Measurements from ENCODE around the gene SPARC. TPM values are rescaled to one million over a fixed set of nuclear protein-coding genes. Genes with fewer than 3 reads are reported as not detected.
A peak's percentile ranks its signal among the peaks of the same experiment; 100 is the strongest.
"Not testable (repeated sequence)": the region's sequence is repeated elsewhere in the genome, so short reads cannot be mapped to it uniquely, and the experiment has no call there.

The SPARC gene, protein sequence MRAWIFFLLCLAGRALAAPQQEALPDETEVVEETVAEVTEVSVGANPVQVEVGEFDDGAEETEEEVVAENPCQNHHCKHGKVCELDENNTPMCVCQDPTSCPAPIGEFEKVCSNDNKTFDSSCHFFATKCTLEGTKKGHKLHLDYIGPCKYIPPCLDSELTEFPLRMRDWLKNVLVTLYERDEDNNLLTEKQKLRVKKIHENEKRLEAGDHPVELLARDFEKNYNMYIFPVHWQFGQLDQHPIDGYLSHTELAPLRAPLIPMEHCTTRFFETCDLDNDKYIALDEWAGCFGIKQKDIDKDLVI
- 0.54 TPM in 1 of 2 replicates, not detected in the other for total RNA-seq (2014; rRNA removed; shearing (Covaris generic); ENCODE audit: low replicate concordance)

DNA sequence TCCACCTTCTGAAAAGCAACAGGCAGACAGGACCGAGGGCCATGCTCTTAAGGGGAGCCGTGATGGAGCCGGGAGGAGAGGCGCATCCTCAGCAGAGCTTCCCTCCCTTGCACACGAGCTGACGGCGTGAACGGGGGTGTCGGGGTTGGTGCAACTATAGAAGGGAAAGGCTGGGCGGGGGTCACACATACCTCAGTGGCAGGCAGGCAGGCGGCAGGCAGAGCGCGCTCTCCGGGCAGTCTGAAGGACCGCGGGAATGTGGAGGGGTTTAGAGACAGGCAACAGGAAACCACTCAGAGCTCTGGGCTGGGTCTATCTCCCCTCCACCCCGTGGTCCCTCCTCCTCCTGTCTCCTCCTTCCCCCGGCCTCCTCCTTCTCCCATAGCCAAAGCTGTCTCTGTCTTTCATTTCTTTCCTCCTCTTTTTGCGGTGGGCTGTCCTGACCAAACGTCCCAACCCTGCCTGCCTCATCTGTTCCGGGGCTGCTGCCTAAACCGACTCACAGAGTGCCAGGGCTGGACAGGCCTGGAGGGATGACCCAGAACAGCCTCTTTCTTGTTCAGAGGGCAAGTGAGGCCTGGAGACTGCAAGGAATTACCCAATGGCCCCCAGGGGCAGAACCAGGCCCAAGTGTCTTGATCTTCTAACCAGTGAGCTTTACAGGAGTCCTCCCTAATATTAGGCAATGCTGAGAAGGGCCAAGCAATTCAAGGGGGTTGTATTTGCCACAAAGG, at the start of gene SPARC:
TSS of gene SPARC (minus strand) at position 242 of the 734 bp plus-strand sequence. CDS start 10,727 bp downstream, outside the sequence.
- H3K9ac ChIP-seq (ENCODE audit: low read length) = no peak within 1 kb of the TSS

DNA sequence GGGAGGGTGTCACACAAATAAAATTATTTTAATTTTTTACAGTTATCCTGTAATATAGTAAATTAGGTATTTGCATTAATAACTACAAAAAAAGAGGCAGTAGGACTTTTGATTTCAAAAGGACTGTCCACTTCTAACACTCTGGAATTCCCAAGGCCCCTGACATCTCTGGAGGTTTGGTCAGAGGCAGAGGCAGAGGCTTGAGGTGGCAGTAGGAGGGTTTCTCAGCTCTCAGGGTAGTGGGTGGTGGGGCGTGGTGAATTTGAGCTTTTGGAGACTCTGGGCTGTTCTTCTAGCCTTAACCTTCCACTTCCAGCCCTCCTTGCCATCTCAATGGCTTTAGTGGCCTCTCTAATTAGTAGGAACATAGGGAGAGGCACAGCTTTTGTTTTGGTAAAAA, 48.9 kb upstream of the SPARC start:
- H3K9me3 ChIP-seq (ENCODE audit: low read length) = no peaks in the 10 kb centered on the region
- no peaks in the 10 kb centered on the region for H4K20me1 ChIP-seq (ENCODE audit: insufficient read depth, low read depth, low read length)
- no peaks in the 10 kb centered on the region for H3K27me3 ChIP-seq (ENCODE audit: low read length)
- no peaks in the 10 kb centered on the region for H3K9me2 ChIP-seq (replicated peaks; ENCODE audit: insufficient read depth, low read length)
- H3K4me2 ChIP-seq (ENCODE audit: low read depth, low read length, poor library complexity, severe bottlenecking) = no peak overlapping the region
- H3K4me3 ChIP-seq (ENCODE audit: low read length) = no peak overlapping the region
- H2AFZ ChIP-seq (ENCODE audit: low read length) = no peak overlapping the region
- no peak overlapping the region for H3K9ac ChIP-seq (ENCODE audit: low read length)
- H3K36me3 ChIP-seq (ENCODE audit: insufficient read depth, low read length) = no peaks in the 10 kb centered on the region
- H3K27ac ChIP-seq (ENCODE audit: low read length) = no peak overlapping the region
- no peaks in the 10 kb centered on the region for H3K4me1 ChIP-seq (ENCODE audit: low read length)
- DNase-seq = no peak
- H3K79me2 ChIP-seq (ENCODE audit: low read length) = no peaks in the 10 kb centered on the region

More for the DNA sequence above, at the start of gene SPARC:
- Histone ChIP-seq H3K27me3 (ENCODE audit: low read length) (no peaks in the 10 kb centered on the region), H3K4me1 (ENCODE audit: low read length) (peaks cover 2% of the 10 kb centered on the region; the same call in 1 of the 2 replicates), H3K9me2 (replicated peaks; ENCODE audit: insufficient read depth, low read length) (no peaks in the 10 kb centered on the region), H3K4me3 (ENCODE audit: low read length) (no peak within 1 kb of the TSS), H3K79me2 (ENCODE audit: low read length) (no peaks in the 10 kb centered on the region), H2AFZ (ENCODE audit: low read length) (peak within 1 kb of the TSS; percentile 82), H3K9me3 (ENCODE audit: low read length) (no peaks in the 10 kb centered on the region), H4K20me1 (ENCODE audit: insufficient read depth, low read depth, low read length) (no peaks in the 10 kb centered on the region), H3K27ac (ENCODE audit: low read length) (no peak within 1 kb of the TSS), H3K36me3 (ENCODE audit: insufficient read depth, low read length) (no peaks in the 10 kb centered on the region), H3K4me2 (ENCODE audit: low read depth, low read length, poor library complexity, severe bottlenecking) (no peak within 1 kb of the TSS)
- no peak for DNase-seq

DNA sequence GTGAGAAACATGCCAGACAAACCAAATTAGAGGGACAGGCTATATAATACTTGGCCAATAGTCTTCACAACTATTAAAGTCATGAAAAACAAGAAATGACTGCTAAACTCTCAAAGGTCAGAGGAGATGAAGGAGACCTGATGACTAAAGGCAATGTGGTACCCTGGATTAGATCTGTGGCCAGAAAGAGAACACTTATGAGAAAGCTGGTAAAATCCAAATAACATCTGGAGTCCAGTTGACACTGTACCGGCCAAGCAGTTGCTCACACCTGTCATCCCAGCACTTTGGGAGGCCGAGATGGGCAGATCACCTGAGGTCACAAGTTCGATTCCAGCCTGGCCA, 47.3 kb upstream of the SPARC start:
- H3K27ac ChIP-seq (ENCODE audit: low read length) = no peak overlapping the region

DNA sequence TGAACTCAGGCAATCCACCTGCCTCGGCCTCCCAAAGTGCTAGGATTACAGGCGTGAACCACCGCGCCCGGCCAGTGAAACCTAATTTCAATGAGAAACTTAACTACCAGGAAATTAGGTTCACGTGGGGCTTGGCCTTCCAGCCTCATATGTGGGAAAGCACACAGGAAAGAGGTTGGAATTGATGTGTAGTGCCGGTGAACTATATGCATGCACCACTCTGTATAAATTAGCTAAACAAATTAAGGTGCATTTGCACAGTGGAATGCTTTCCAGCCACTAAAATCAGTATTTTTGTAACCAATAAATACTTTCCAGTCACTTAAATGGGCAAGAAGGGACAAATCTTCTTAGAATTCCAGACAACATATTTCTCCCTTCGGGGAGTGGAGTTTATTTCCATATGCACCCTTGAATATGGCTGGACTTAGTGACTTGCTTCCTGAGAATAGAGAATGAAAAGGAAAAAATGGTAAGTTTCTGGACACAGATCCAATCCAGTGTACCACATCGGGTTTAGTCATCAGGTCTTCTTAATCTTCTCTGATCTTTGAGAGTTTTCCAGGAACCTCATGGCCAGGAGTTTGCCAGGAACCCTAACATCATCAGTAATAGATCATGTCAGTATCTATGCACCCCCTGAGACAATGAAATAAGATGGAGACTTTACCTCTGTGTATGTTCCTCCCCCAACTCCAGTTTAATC, 46.8 kb upstream of the SPARC start:
- no peak for DNase-seq
- Histone ChIP-seq H4K20me1 (ENCODE audit: insufficient read depth, low read depth, low read length) (no peaks in the 10 kb centered on the region), H3K27ac (ENCODE audit: low read length) (no peak overlapping the region), H3K9me3 (ENCODE audit: low read length) (no peaks in the 10 kb centered on the region), H3K4me2 (ENCODE audit: low read depth, low read length, poor library complexity, severe bottlenecking) (no peak overlapping the region), H3K79me2 (ENCODE audit: low read length) (no peaks in the 10 kb centered on the region), H3K4me1 (ENCODE audit: low read length) (no peaks in the 10 kb centered on the region), H2AFZ (ENCODE audit: low read length) (no peak overlapping the region), H3K4me3 (ENCODE audit: low read length) (no peak overlapping the region), H3K27me3 (ENCODE audit: low read length) (no peaks in the 10 kb centered on the region), H3K9me2 (replicated peaks; ENCODE audit: insufficient read depth, low read length) (no peaks in the 10 kb centered on the region), H3K9ac (ENCODE audit: low read length) (no peak overlapping the region), H3K36me3 (ENCODE audit: insufficient read depth, low read length) (no peaks in the 10 kb centered on the region)

More for the DNA sequence above, 47.3 kb upstream of the SPARC start:
- no peaks in the 10 kb centered on the region for H3K9me2 ChIP-seq (replicated peaks; ENCODE audit: insufficient read depth, low read length)
- no peak overlapping the region for H3K4me2 ChIP-seq (ENCODE audit: low read depth, low read length, poor library complexity, severe bottlenecking)
- no peak overlapping the region for H3K4me3 ChIP-seq (ENCODE audit: low read length)
- no peak overlapping the region for H3K9ac ChIP-seq (ENCODE audit: low read length)
- H3K27me3 ChIP-seq (ENCODE audit: low read length) = no peaks in the 10 kb centered on the region
- no peaks in the 10 kb centered on the region for H3K4me1 ChIP-seq (ENCODE audit: low read length)
- H3K36me3 ChIP-seq (ENCODE audit: insufficient read depth, low read length) = no peaks in the 10 kb centered on the region
- no peak overlapping the region for H2AFZ ChIP-seq (ENCODE audit: low read length)
- H3K79me2 ChIP-seq (ENCODE audit: low read length) = no peaks in the 10 kb centered on the region
- DNase-seq = no peak
- H3K9me3 ChIP-seq (ENCODE audit: low read length) = no peaks in the 10 kb centered on the region
- no peaks in the 10 kb centered on the region for H4K20me1 ChIP-seq (ENCODE audit: insufficient read depth, low read depth, low read length)

DNA sequence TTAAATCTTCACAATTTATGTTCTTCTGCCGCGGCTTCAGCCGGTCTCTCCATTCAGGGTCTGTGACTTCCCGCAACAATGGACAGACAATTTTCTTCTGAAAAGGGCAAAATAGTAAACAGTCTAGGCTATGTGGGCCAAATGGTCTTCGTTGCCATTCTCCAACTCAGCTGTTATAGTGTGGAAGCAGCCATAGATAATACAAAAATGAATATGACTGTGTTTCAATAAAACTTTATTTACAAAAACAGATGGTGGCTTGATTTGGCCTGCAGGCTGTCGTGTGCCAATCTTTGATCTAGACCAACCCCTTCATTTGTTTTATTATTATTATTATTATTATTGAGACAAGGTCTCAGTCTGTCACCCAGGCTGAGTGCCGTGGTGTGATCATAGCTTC, 43.7 kb upstream of the SPARC start:
- no peak for DNase-seq
- H3K9me3 ChIP-seq (ENCODE audit: low read length) = no peaks in the 10 kb centered on the region

DNA sequence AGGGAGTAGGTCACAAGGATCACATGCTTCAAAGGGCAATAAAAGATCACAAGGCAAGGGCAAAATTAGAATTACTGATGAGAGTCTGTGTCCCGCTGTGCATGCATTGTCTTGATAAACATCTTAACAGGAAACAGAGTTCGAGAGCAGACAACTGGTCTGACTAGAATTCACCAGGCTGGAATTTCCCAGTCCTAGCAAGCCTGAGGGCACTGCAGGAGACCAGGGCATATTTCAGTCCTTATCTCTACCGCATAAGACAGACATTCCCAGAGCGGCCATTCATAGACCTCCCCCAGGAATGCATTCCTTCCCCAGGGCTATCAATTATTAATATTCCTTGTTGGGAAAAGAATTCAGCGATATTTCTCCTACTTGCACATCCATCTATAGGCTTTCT, 42.9 kb upstream of the SPARC start:
- not testable (repeated sequence) for H3K4me2 ChIP-seq (ENCODE audit: low read depth, low read length, poor library complexity, severe bottlenecking)

More for the DNA sequence above, 43.7 kb upstream of the SPARC start:
- no peaks in the 10 kb centered on the region for H3K27me3 ChIP-seq (ENCODE audit: low read length)
- H3K4me1 ChIP-seq (ENCODE audit: low read length) = no peaks in the 10 kb centered on the region
- H3K9ac ChIP-seq (ENCODE audit: low read length) = no peak overlapping the region
- H3K4me3 ChIP-seq (ENCODE audit: low read length) = no peak overlapping the region
- no peak overlapping the region for H2AFZ ChIP-seq (ENCODE audit: low read length)
- no peaks in the 10 kb centered on the region for H3K36me3 ChIP-seq (ENCODE audit: insufficient read depth, low read length)
- H3K79me2 ChIP-seq (ENCODE audit: low read length) = no peaks in the 10 kb centered on the region
- no peaks in the 10 kb centered on the region for H3K9me2 ChIP-seq (replicated peaks; ENCODE audit: insufficient read depth, low read length)
- no peaks in the 10 kb centered on the region for H4K20me1 ChIP-seq (ENCODE audit: insufficient read depth, low read depth, low read length)
- H3K4me2 ChIP-seq (ENCODE audit: low read depth, low read length, poor library complexity, severe bottlenecking) = no peak overlapping the region
- H3K27ac ChIP-seq (ENCODE audit: low read length) = no peak overlapping the region

DNA sequence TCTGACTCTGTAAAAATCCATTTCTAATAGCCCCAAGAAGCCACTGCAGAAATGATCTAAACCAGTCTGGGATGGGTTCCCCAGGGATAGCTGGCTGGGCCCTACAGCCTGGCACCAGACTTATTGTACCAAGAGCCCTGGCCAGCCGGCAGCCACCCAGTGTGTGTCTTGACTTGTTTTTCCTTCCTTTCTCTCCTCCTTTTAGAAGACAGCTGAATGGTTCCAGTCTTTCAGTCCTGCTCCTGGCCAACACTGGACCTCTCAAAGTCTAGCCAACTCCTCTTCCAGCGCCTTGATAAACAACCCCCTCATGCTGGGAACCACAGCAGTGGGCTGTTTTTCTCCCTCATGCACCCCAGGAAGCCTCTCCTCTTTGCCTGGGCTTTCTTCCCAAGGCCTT, 37.6 kb upstream of the SPARC start:
- Histone ChIP-seq H3K9me2 (replicated peaks; ENCODE audit: insufficient read depth, low read length) (no peaks in the 10 kb centered on the region), H3K27ac (ENCODE audit: low read length) (no peak overlapping the region), H4K20me1 (ENCODE audit: insufficient read depth, low read depth, low read length) (no peaks in the 10 kb centered on the region), H3K36me3 (ENCODE audit: insufficient read depth, low read length) (no peaks in the 10 kb centered on the region), H3K4me2 (ENCODE audit: low read depth, low read length, poor library complexity, severe bottlenecking) (no peak overlapping the region), H3K9me3 (ENCODE audit: low read length) (no peaks in the 10 kb centered on the region), H3K4me1 (ENCODE audit: low read length) (peaks cover 31% of the 10 kb centered on the region), H3K4me3 (ENCODE audit: low read length) (no peak overlapping the region), H2AFZ (ENCODE audit: low read length) (no peak overlapping the region), H3K9ac (ENCODE audit: low read length) (no peak overlapping the region), H3K79me2 (ENCODE audit: low read length) (no peaks in the 10 kb centered on the region), H3K27me3 (ENCODE audit: low read length) (no peaks in the 10 kb centered on the region)
- no peak for DNase-seq

More for the DNA sequence above, 42.9 kb upstream of the SPARC start:
- not testable (repeated sequence) for H3K4me1 ChIP-seq (ENCODE audit: low read length); H2AFZ ChIP-seq (ENCODE audit: low read length); H3K27me3 ChIP-seq (ENCODE audit: low read length); H3K79me2 ChIP-seq (ENCODE audit: low read length); H3K27ac ChIP-seq (ENCODE audit: low read length); H3K4me3 ChIP-seq (ENCODE audit: low read length); H4K20me1 ChIP-seq (ENCODE audit: insufficient read depth, low read depth, low read length); H3K9me3 ChIP-seq (ENCODE audit: low read length); H3K36me3 ChIP-seq (ENCODE audit: insufficient read depth, low read length); DNase-seq; H3K9ac ChIP-seq (ENCODE audit: low read length); H3K9me2 ChIP-seq (replicated peaks; ENCODE audit: insufficient read depth, low read length)

DNA sequence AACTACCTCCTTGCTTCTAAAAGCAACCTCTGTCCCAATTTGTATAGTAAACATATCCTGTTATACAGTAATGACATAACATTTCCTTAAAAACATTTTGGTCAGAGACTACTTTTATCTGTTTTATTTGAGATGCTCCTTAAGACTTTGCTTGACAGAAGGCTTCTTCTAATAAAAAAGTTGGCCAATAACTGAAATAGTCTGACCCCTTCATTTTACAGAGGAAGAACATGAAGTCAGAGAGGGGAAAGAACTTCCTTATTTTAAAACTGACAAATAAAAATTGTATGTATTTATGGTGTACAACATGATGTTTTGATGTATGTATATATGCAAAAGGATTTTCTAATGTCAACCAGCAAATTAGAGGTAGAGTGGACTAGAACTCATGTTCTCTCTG, 35.8 kb upstream of the SPARC start:
- Histone ChIP-seq H3K9me2 (replicated peaks; ENCODE audit: insufficient read depth, low read length) (no peaks in the 10 kb centered on the region), H3K4me1 (ENCODE audit: low read length) (peaks cover 31% of the 10 kb centered on the region), H4K20me1 (ENCODE audit: insufficient read depth, low read depth, low read length) (no peaks in the 10 kb centered on the region), H3K27me3 (ENCODE audit: low read length) (no peaks in the 10 kb centered on the region), H3K36me3 (ENCODE audit: insufficient read depth, low read length) (no peaks in the 10 kb centered on the region), H3K9me3 (ENCODE audit: low read length) (no peaks in the 10 kb centered on the region), H3K9ac (ENCODE audit: low read length) (no peak overlapping the region), H3K4me2 (ENCODE audit: low read depth, low read length, poor library complexity, severe bottlenecking) (no peak overlapping the region), H3K4me3 (ENCODE audit: low read length) (no peak overlapping the region), H3K27ac (ENCODE audit: low read length) (no peak overlapping the region), H2AFZ (ENCODE audit: low read length) (no peak overlapping the region), H3K79me2 (ENCODE audit: low read length) (no peaks in the 10 kb centered on the region)
- no peak for DNase-seq
